Measurements from ENCODE around the gene GPS2.

DNA sequence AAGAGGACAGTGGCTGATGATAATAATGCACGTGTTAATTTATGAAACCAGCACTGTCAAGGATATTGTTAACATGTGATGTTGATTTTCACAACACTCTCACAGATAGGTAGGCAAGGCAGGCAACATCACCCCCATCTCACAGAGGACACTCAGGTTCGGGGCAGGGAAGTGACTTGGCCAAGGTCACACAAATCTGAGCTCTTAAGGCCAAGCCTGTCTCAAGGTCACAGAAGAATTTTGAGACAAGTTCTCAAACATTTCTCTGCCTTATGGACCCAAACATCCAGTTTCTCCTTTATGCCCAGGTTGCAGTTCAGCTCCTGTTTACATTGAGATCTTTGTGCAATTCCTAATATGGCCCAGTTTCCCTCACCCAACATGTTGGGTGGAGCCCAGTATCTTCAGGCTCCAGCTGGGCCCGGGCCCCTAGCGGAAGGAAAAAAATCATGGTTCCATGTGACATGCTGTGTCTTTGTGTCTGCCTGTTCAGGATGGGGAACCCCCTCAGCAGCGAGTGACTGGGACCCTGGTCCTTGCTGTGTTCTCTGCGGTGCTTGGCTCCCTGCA, 32.3 kb downstream of the GPS2 start:
- no peak for TF ChIP-seq POLR2A (IDR thresholded peaks at IDR 0.05)
- TF ChIP-seq CTCF (IDR thresholded peaks at IDR 0.05) = no peak
- no peak for TF ChIP-seq EP300 (IDR thresholded peaks at IDR 0.05)
